Mucosa of gallbladder (tissue), 1 donor: Measurements from ENCODE around the gene RAB32. TPM values are rescaled to one million over a fixed set of nuclear protein-coding genes. Genes with fewer than 3 reads are reported as not detected.

Experiments
- DNase-seq: peaks from one replicate; pipeline ENCODE4 v3.0.0-alpha.2; 2020; ENCODE audit warnings: low spot score
- total RNA-seq: library from RNA; stranded (reverse); gene quantifications from one replicate; pipeline ENCODE4 v1.2.1, GENCODE V29; 2021
- donor health status: DM: no; HTN: no; CAD: no.

RAB32 gene
- total RNA-seq, 1 donor from 2014 or later = 31.1 TPM

- peak; percentile 43 for DNase-seq
These were observed 39.2 kb downstream of the RAB32 start for GRCh38 chr6:146582857-146583256.

DNA sequence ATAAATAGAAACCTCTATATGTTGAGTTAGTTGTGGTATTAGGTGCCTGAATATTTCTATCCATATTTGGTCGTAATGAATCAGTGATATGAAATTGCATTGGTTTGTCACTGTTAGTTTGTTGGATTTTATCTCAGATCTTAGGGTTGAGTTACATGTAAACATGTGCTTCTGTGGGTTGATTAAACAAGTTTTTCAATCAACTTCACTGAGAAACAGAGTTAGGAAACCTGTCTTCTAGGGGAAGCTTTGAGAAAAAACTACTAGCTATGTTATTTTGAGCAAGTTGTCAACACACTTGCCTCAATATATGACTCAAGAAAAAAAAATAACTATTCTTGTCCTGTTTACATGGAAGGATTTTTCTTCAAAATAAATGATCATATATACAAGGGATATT is 40.3 kb downstream of the RAB32 start:
- no peak for DNase-seq

DNA sequence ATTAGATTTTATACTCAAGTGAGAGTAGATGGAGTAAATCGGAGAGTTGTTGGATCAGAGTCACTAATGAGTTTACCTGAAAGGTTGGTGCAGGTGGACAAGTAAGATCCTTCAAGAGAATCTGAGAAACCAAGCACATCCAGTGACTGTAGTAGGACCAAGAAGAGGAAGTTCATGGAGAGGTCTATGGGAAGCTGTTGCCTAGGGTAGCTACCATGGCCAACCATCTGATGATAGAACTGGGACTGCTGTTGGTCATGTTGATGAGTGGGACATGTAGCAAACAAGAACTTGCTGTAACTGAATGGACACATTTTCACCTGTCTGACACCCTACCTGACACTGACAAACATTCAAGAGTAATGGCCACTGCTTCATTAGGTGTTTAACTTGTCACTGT is 43.8 kb downstream of the RAB32 start:
- no peak for DNase-seq

GRCh38 chr6:146590492-146590891 is 46.9 kb downstream of the RAB32 start:
- no peak for DNase-seq

- DNase-seq = no peak
These were observed 48.8 kb downstream of the RAB32 start for GRCh38 chr6:146592451-146592850.

DNA sequence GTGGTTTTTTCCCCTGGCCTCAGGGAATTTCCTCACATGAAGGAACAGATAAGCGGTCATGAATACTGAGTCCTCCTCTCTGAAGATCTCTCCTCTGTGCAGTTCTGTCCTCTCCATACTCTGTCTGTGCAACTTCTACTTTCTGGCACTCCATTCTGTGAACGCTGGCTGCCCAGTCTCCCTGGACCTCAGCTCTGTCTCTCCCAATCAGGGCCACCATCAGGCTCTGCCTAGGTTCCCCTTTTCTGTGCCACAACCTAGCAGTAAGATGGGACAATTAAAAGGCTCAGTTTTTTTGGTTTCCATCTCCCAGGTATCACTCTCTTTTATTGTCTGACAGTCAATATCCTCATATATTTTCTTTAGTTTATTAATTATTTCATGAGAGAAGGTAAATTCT is 50.4 kb downstream of the RAB32 start:
- no peak for DNase-seq

GRCh38 chr6:146594495-146594894 is 50.9 kb downstream of the RAB32 start:
- DNase-seq = no peak

GRCh38 chr6:146595972-146596731 is 52.5 kb downstream of the RAB32 start:
- peak; percentile 19 for DNase-seq

- peak; percentile 43 for DNase-seq
These were observed 55.3 kb downstream of the RAB32 start, which contains the start of gene ADGB for GRCh38 chr6:146598772-146599405. TSS of gene ADGB (plus strand) at chr6:146598972. CDS start at chr6:146599041, 69 bp downstream.

- DNase-seq = no peak
These were observed 57.7 kb downstream of the RAB32 start for GRCh38 chr6:146601352-146601751.

DNA sequence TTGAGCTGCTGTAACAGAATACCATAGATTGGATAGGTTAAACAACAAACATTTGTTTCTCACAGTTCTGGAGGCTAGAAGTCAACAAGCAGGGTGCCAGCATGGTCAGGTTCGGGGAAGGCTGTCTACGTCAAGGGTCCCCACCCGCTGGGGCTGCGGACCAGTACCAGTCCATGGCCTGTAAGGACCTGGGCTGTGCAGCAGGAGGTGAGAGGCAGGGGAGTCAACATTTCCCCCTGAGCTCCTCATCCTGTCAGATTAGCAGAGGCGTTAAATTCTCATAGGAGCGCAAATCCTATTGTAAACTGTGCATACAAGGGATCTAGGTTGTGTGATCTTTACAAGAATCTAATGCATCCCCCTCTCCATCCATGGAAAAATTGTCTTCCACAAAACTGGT is 58.9 kb downstream of the RAB32 start:
- no peak for DNase-seq

Other genes with a start within 250 kb of the RAB32 start
- gene ADGB, start 55.1 kb downstream of the RAB32 start, total RNA-seq = not detected